ENCODE measurements around the gene ATP1B1.

Gene ATP1B1

GRCh38 chr1:169106095-169106920 is at the start of gene ATP1B1:
Gene ATP1B1, plus strand, starts transcription at chr1:169106690. Its CDS starts 140 bp downstream, at chr1:169106830.
- DNase-seq = peak; percentile 91

GRCh38 chr1:169059421-169059820 is 47.1 kb upstream of the ATP1B1 start:
- no peak for DNase-seq

- DNase-seq = peak; percentile 70
Observed at GRCh38 chr1:169060043-169060722, 46.3 kb upstream of the ATP1B1 start.

- no peak for DNase-seq
Observed at GRCh38 chr1:169060919-169061639, 45.4 kb upstream of the ATP1B1 start.

GRCh38 chr1:169062152-169062551 is 44.3 kb upstream of the ATP1B1 start:
- no peak for DNase-seq

- no peak for DNase-seq
Observed at GRCh38 chr1:169064103-169064502, 42.4 kb upstream of the ATP1B1 start.

GRCh38 chr1:169070547-169070946 is 35.9 kb upstream of the ATP1B1 start:
- DNase-seq = no peak

GRCh38 chr1:169070958-169071357 is 35.5 kb upstream of the ATP1B1 start:
- DNase-seq = no peak

GRCh38 chr1:169072945-169073725 is 33.4 kb upstream of the ATP1B1 start:
- peak; percentile 89 for DNase-seq

GRCh38 chr1:169078163-169078883 is 28.2 kb upstream of the ATP1B1 start:
- no peak for DNase-seq

- DNase-seq = no peak
Observed at GRCh38 chr1:169081503-169082123, 24.9 kb upstream of the ATP1B1 start.

- DNase-seq = no peak
Observed at GRCh38 chr1:169085911-169086310, 20.6 kb upstream of the ATP1B1 start.

GRCh38 chr1:169086603-169087455 is 19.7 kb upstream of the ATP1B1 start:
- peak; percentile 66 for DNase-seq

GRCh38 chr1:169087876-169088275 is 18.6 kb upstream of the ATP1B1 start:
- DNase-seq = no peak

GRCh38 chr1:169089776-169090175 is 16.7 kb upstream of the ATP1B1 start:
- DNase-seq = no peak

- DNase-seq = no peak
Observed at GRCh38 chr1:169090308-169090899, 16.1 kb upstream of the ATP1B1 start.

- no peak for DNase-seq
Observed at GRCh38 chr1:169090900-169091311, 15.6 kb upstream of the ATP1B1 start.

GRCh38 chr1:169091480-169091941 is 15.0 kb upstream of the ATP1B1 start:
- no peak for DNase-seq

GRCh38 chr1:169092399-169092798 is 14.1 kb upstream of the ATP1B1 start:
- no peak for DNase-seq

Measured in DMS153 (cell line).